Ureter (tissue), 1 donor: Measurements from ENCODE around the gene LAMTOR3. TPM values are rescaled to one million over a fixed set of nuclear protein-coding genes. Genes with fewer than 3 reads are reported as not detected.
"Not testable (repeated sequence)": the region's sequence is repeated elsewhere in the genome, so short reads cannot be mapped to it uniquely, and the experiment has no call there.

Source experiments
- DNase-seq: peaks from one replicate; pipeline ENCODE4 v3.0.0-alpha.2; 2020; ENCODE audit warnings: low spot score
- total RNA-seq: library from RNA; stranded (reverse); gene quantifications from one replicate; pipeline ENCODE4 v1.2.4, GENCODE V29; 2023
- donor health status: DM: yes; HTN: yes; CAD: no.

Gene LAMTOR3
- total RNA-seq, 1 donor from 2014 or later = 48.2 TPM

DNA sequence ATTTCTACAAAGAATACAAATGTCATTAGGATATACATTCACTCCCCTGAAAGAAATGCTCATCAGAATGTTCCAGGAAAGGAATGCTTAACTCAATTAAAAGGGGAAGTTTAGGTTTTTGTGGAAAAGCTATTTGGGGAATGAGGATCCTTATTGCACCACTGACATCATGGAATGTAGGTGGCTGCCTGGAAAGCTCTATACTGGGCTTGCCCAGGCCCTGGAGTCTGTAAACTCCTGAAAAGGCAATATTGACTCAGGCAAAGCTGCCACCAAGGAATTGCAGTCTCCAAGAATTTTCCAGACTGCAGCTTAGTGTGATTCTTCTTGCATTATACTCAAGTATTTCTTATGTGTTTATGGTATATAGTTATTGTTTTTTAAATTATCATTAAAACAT is 61.9 kb downstream of the LAMTOR3 start:
- DNase-seq = no peak

- DNase-seq = not testable (repeated sequence)
Measured at GRCh38 chr4:99830051-99830450, 64.2 kb downstream of the LAMTOR3 start.

DNA sequence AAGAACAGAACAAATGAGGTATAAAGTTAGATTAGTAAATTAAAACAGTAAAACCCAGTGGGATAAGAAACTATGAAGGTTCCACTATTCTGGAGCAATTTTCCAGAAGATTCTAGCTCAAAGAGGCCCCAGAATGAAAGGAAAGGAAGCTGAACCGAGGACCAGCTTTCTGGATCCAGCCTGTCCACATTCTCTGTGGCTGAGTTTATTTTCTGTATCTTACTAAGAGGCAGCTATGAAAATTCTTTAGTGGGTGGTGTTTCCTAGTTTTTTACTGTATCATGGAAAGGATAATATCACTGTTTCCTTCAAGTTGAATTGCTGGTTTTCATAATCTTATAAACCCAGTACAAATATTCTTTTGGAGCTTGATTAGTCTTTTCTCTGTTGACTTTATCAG is 65.8 kb downstream of the LAMTOR3 start:
- DNase-seq = no peak

Other genes with a start within 250 kb of the LAMTOR3 start
- not detected for gene C4orf54, start 236.6 kb downstream of the LAMTOR3 start, total RNA-seq
- 25.3 TPM for gene DAPP1, start 77.6 kb downstream of the LAMTOR3 start, total RNA-seq
- 44.1 TPM for gene DNAJB14, start 52.2 kb upstream of the LAMTOR3 start, total RNA-seq
- gene H2AZ1, start 55.8 kb upstream of the LAMTOR3 start, total RNA-seq = 107 TPM